Activated T-helper 9 cell treated with anti-CD3 and anti-CD28 coated beads, Interleukin-2, amount 50 U/mL, for 16 hours (primary cell): ENCODE results near the gene GAL3ST1.
"Not testable (repeated sequence)": the region's sequence is repeated elsewhere in the genome, so short reads cannot be mapped to it uniquely, and the experiment has no call there.

ENCODE experiments used
- DNase-seq: peaks from one replicate; pipeline ENCODE4 v3.0.0-alpha.2; 2020; ENCODE audit warnings: low read depth

The GAL3ST1 gene

DNA sequence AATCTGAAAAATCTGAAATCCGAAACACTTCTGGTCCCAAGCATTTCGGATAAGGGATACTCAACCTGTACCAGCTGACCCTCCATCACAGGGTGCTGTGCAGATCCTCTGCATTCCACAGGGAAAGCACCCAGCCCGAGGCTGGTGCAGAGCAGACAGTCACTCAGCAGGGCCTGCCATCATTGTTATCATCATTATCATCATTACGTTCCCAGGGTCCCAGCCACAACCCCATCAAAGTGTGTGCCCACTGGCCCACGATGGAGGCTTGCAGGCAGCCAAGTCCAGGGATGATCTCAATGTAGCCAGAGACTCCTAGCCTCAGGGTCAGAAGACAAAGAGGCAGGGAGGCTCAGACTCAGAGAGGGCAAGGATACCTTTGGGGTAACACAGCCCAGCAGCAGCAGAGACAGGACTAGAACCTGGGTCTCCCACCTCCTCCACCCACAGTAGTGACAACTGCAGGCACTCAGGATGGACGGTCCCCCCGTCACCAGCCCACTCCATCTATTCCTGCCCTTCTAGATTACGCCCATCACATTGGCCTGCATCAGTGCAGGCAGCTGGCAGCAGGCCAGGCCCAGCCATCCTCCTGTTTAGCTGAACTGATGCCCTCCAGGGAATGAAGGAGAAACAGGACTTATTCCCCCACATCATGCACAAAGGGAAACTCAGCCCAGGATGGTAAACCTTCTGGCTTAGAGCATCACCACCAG is 10.3 kb downstream of the GAL3ST1 start:
- no peak for DNase-seq

GRCh38 chr22:30562366-30562765 is 12.1 kb downstream of the GAL3ST1 start:
- no peak for DNase-seq

GRCh38 chr22:30561402-30562189 is 12.9 kb downstream of the GAL3ST1 start:
- DNase-seq: no peak

- DNase-seq: not testable (repeated sequence)
Observed at GRCh38 chr22:30560643-30561202, 13.7 kb downstream of the GAL3ST1 start.

- DNase-seq: no peak
Observed at GRCh38 chr22:30559889-30560288, 14.6 kb downstream of the GAL3ST1 start.

DNA sequence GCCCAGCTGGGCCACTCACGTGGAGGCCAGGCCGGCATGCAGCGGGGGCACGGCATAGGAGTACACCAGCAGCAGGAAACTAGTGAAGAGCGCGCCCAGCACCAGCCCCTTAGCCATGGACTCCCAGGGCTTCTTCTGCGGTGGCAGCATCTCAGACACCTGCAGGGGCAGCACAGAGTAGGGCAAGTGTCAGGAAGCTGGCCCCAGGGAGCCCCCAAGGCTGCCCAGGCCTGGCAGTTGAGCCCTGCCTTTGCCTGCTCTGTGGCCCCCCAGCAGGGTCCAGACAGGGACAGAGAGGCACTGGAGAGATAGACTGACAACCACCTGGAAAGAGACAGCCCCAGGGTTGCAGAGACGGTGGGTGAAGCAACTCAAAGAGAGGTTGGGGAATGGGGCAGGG is 17.2 kb downstream of the GAL3ST1 start:
- DNase-seq: no peak

DNA sequence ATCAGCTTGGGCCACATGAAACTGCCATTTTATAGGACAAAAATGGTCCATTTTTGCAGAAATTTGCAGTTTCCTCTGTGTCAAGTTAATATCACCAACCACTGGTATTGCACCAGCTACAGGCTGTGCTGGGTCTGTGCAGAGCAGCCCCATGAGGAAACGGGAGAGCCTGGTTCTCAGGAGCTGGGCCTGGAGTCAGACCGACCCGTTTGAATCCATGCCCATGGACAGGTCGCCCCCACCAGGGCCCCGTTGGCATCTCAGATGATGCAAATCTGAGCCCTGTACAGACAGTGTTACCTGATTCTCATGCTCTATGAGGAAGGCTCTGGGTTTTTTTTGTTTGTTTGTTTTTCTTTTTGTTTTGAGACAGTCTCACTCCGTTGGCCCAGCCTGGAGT is 18.1 kb downstream of the GAL3ST1 start:
- DNase-seq: no peak

- DNase-seq: no peak
Observed at GRCh38 chr22:30555282-30556210, 18.9 kb downstream of the GAL3ST1 start.

- DNase-seq: no peak
Observed at GRCh38 chr22:30553971-30554370, 20.5 kb downstream of the GAL3ST1 start.

DNA sequence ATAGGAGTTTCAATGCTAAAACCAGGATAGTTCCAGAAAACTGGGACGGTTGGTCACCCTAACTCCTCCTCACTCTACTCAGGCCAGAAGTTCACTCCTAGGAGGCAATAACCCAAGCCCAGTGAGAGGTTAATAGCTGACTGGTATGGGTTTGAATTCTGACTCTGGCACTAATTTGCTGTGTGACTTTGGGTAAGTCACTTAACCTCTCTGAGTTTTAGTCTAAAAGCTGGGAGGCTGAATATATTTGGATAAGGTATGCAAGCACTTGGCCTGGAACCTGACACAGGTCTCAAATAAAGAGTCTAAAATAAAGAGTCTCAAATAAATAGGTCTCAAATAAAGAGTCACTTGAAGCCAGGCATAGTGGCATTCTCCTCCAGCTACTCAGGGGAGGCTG is 21.7 kb downstream of the GAL3ST1 start:
- DNase-seq: no peak

DNA sequence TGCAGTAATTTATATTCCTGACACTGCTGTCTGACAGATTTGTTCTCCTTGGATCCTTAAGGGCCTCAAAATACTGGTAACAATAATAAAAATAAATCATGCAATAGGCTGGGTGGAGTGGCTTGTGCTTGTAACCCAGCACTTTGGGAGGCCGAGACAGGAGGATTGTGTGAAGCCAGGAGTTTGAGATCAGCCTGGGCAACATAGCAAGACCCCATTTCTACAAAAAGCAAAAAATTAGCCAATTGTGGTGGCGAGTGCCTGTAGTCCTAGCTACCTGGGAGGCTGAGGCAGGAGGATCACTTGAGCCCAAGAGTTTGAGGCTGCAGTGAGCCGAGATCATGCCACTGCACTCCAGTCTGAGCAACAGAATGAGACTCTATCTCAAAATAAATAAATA is 22.7 kb downstream of the GAL3ST1 start:
- not testable (repeated sequence) for DNase-seq

DNA sequence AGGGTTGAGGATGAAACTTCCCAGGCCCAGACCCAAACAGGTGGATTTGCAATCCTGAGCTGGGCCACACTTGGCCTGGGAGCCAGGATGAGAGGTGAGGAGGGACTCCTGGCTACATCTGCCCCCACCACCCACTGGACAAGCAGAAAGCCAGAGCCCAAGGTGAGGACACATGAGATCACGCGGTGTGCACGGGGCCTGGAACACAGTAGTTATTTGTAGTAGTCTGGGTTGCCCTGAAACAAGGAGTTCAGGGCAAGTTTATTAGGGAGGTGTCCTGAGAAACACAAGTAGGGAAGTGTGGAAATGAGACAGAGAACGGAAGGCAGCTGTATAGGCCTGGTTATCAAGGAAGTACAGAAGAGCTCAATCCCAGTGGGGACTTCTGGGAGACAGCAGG is 27.3 kb downstream of the GAL3ST1 start:
- DNase-seq: no peak

- DNase-seq: no peak
Observed at GRCh38 chr22:30546616-30547015, 27.8 kb downstream of the GAL3ST1 start, which contains the start of gene SEC14L6. TSS of gene SEC14L6 (minus strand) at chr22:30546741. CDS start at chr22:30546682, 59 bp downstream.

GRCh38 chr22:30542811-30543188 is 31.7 kb downstream of the GAL3ST1 start:
- DNase-seq: no peak

GRCh38 chr22:30541961-30542810 is 32.3 kb downstream of the GAL3ST1 start:
- no peak for DNase-seq

DNA sequence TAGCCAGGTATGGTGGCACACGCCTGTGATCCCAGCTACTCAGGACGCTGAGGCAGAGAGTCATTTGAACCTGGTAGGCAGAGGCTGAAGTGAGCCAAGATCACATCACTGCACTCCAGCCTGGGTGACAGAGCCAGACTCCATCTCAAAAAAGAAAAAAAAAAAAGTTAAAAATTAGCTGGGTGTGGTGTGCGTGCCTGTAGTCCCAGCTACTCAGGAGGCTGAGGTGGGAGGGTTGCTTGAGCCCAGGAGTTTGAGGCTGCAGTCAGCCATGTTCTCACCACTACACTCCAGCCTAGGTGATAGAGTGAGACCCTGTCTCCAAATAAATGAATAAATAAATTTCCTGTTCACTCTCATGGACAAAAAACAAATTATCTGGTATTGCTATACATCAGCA is 33.0 kb downstream of the GAL3ST1 start:
- DNase-seq: not testable (repeated sequence)

DNA sequence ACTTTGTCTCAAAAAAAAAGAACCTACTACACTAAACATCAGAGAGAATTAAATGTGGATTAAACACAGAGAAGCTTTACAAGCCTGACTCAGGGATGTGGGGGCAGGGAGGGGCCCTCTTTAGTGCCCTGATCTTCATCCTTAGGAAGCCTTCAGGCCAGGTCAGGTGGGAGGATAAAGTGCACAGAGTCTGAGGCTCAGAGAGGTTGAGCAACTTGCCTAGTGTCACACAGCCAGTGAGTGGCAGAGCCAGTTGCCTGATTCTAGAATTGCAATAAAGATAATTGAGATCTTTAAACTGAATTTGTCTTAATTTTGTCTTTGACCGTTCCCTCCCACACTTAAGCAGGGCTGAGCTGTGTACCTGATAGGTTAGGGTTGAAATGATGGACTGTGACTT is 35.1 kb downstream of the GAL3ST1 start:
- no peak for DNase-seq

DNA sequence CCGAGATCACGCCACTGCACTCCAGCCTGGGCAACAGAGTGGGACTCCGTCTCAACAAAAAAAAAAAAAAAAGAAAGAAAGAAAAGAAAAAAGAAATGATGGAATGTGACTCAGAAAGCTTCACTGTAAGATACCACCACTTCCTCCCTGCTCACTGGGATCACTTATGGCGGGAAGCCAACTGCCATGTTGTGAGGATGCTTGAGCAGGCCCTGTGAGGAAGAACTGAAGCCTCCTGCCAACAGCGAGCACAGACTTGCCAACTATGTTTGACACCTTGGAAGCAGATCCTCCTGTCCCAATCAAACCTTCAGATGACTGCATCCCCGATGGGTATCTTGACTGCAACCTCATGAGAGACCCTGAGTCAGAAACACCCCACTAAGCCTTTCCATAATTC is 36.2 kb downstream of the GAL3ST1 start:
- DNase-seq: no peak

- DNase-seq: no peak
Observed at GRCh38 chr22:30537083-30537731, 37.3 kb downstream of the GAL3ST1 start.

- no peak for DNase-seq
Observed at GRCh38 chr22:30535182-30535581, 39.3 kb downstream of the GAL3ST1 start.
